ENCODE data around the gene NOB1.

The NOB1 gene

GRCh38 chr16:69721441-69721957, 33.2 kb downstream of the NOB1 start:
- DNase-seq (ENCODE audit: low read depth in 3 of 3, low spot score in 1 of 3) = no peak

- no peak for DNase-seq (ENCODE audit: low read depth in 3 of 3, low spot score in 1 of 3)
Observed at GRCh38 chr16:69720822-69721430, 33.8 kb downstream of the NOB1 start.

- DNase-seq (ENCODE audit: low read depth in 3 of 3, low spot score in 1 of 3) = no peak
Observed at GRCh38 chr16:69718111-69718764, 36.5 kb downstream of the NOB1 start.

GRCh38 chr16:69717066-69717465, 37.7 kb downstream of the NOB1 start:
- DNase-seq (ENCODE audit: low read depth in 3 of 3, low spot score in 1 of 3) = no peak

GRCh38 chr16:69712914-69713581, 41.7 kb downstream of the NOB1 start:
- no peak for DNase-seq (ENCODE audit: low read depth in 3 of 3, low spot score in 1 of 3)

- no peak for DNase-seq (ENCODE audit: low read depth in 3 of 3, low spot score in 1 of 3)
Observed at GRCh38 chr16:69712277-69712676, 42.4 kb downstream of the NOB1 start.

GRCh38 chr16:69711115-69711740, 43.5 kb downstream of the NOB1 start:
- no peak for DNase-seq (ENCODE audit: low read depth in 3 of 3, low spot score in 1 of 3)

GRCh38 chr16:69709456-69710084, 45.2 kb downstream of the NOB1 start:
- no peak for DNase-seq (ENCODE audit: low read depth in 3 of 3, low spot score in 1 of 3)

GRCh38 chr16:69707920-69708683, 46.6 kb downstream of the NOB1 start:
- DNase-seq (ENCODE audit: low read depth in 3 of 3, low spot score in 1 of 3) = no peak

- no peak for DNase-seq (ENCODE audit: low read depth in 3 of 3, low spot score in 1 of 3)
Observed at GRCh38 chr16:69706975-69707340, 47.8 kb downstream of the NOB1 start.

GRCh38 chr16:69706256-69706974, 48.3 kb downstream of the NOB1 start:
- no peak for DNase-seq (ENCODE audit: low read depth in 3 of 3, low spot score in 1 of 3)

GRCh38 chr16:69703638-69704037, 51.1 kb downstream of the NOB1 start:
- DNase-seq (ENCODE audit: low read depth in 3 of 3, low spot score in 1 of 3) = no peak

GRCh38 chr16:69701866-69702265, 52.9 kb downstream of the NOB1 start:
- DNase-seq (ENCODE audit: low read depth in 3 of 3, low spot score in 1 of 3) = no peak

GRCh38 chr16:69701452-69701851, 53.3 kb downstream of the NOB1 start:
- no peak for DNase-seq (ENCODE audit: low read depth in 3 of 3, low spot score in 1 of 3)

- no peak for DNase-seq (ENCODE audit: low read depth in 3 of 3, low spot score in 1 of 3)
Observed at GRCh38 chr16:69699915-69700314, 54.8 kb downstream of the NOB1 start.

GRCh38 chr16:69698404-69698803, 56.3 kb downstream of the NOB1 start:
- no peak for DNase-seq (ENCODE audit: low read depth in 3 of 3, low spot score in 1 of 3)

- no peak for DNase-seq (ENCODE audit: low read depth in 3 of 3, low spot score in 1 of 3)
Observed at GRCh38 chr16:69693916-69694315, 60.8 kb downstream of the NOB1 start.

- no peak for DNase-seq (ENCODE audit: low read depth in 3 of 3, low spot score in 1 of 3)
Observed at GRCh38 chr16:69691980-69692911, 62.5 kb downstream of the NOB1 start.

All from stimulated activated CD4-positive, alpha-beta T cell treated with anti-CD3 and anti-CD28 coated beads, TNF-alpha, amount 100 ng/mL, for 1 hour (primary cell).